Fibroblast of gingiva (primary cell): Measurements from ENCODE around the gene ZBTB16.

ENCODE experiments used
- DNase-seq: peaks from one replicate; pipeline ENCODE4 v3.0.0-alpha.2; 2011; ENCODE audit warnings: low read depth

ZBTB16 gene

GRCh38 chr11:114283422-114283821 lies 223.9 kb downstream of the ZBTB16 start:
- DNase-seq = no peak

- DNase-seq = no peak
Measured at GRCh38 chr11:114284021-114284420, 224.5 kb downstream of the ZBTB16 start.

- no peak for DNase-seq
Measured at GRCh38 chr11:114284914-114285313, 225.4 kb downstream of the ZBTB16 start.

GRCh38 chr11:114285599-114285998 lies 226.1 kb downstream of the ZBTB16 start:
- DNase-seq = peak; percentile 43

GRCh38 chr11:114286229-114286628 lies 226.7 kb downstream of the ZBTB16 start:
- DNase-seq = no peak

GRCh38 chr11:114287154-114287553 lies 227.6 kb downstream of the ZBTB16 start:
- no peak for DNase-seq

GRCh38 chr11:114288136-114288535 lies 228.6 kb downstream of the ZBTB16 start:
- no peak for DNase-seq

GRCh38 chr11:114289779-114290178 lies 230.3 kb downstream of the ZBTB16 start:
- no peak for DNase-seq

- DNase-seq = no peak
Measured at GRCh38 chr11:114290503-114291235, 231.2 kb downstream of the ZBTB16 start.

- peak; percentile 78 for DNase-seq
Measured at GRCh38 chr11:114291381-114291780, 231.9 kb downstream of the ZBTB16 start.

GRCh38 chr11:114291842-114292680 lies 232.6 kb downstream of the ZBTB16 start:
- DNase-seq = peak; percentile 43

GRCh38 chr11:114293201-114293711 lies 233.7 kb downstream of the ZBTB16 start:
- DNase-seq = no peak

GRCh38 chr11:114295676-114296604 lies 236.4 kb downstream of the ZBTB16 start, which contains the start of gene NNMT:
TSS of gene NNMT (plus strand) at chr11:114296399. CDS start at chr11:114296557, 158 bp downstream.
- peak; percentile 99 for DNase-seq

- no peak for DNase-seq
Measured at GRCh38 chr11:114296605-114297372, 237.3 kb downstream of the ZBTB16 start.

GRCh38 chr11:114297806-114298709 lies 238.5 kb downstream of the ZBTB16 start:
- DNase-seq = no peak

GRCh38 chr11:114298710-114299109 lies 239.2 kb downstream of the ZBTB16 start:
- no peak for DNase-seq
